Skeletal muscle cell (primary cell): Measurements from ENCODE around the gene CCDC142.

Experiments used
- DNase-seq: peaks from one replicate; pipeline ENCODE4 v3.0.0-alpha.2; 2010; ENCODE audit warnings: low read depth
- H3K4me3 ChIP-seq: 2 replicates; pipeline ENCODE4 v1.5.1; 2011; ENCODE audit warnings: low read depth, mild to moderate bottlenecking, control low read depth, low read length, moderate library complexity

Gene CCDC142

DNA sequence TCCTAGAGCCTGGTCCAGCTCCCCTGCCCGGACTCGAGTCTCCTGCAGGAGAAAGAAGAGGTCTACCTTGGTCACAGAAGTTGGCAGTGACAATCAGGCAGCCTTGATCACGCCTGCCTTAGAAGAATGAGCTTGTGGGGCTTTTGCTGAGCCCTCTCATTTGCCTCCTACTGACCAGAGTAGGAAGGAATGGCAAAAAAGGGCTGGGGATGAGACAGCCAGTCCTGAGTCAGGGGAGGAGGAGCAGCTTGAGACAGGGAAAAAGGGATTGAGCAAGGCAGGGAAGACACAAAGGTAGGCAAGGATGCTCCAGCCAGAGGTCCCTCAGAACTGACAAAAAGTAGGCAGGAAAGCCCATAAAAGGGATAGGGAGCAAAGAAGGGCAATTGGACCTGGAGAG, 55.2 kb downstream of the CCDC142 start:
- H3K4me3 ChIP-seq, result no peak overlapping the region
- DNase-seq, result no peak

DNA sequence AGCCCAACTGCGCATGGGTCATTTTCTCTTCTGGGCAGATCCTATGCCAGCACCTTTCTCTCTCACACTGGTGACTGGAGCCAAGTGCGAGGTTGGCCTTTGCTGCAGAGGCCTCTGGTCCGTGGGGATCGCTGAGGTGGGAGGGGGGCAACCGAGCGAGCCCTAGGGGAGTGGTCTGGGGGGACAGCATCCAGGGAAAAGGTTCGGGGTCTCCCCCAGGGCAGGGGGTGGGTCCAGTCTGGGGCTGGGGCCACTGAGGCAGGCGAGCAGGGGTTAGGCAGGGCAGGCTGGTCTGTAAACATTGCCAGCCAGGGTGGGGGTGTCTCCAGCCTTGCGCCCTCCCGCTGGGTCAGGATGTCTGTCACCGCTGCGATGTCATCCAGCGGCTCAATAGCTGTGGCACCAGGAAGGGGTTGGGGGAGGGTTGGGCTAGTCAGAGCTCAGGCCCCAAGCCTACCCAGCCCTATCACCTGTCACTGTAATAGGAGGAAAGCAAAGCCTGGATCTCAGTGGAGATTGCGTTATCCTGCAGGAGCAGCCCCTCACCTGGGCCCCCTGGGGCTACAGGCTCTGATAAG, 56.5 kb downstream of the CCDC142 start:
- H3K4me3 ChIP-seq, result no peak overlapping the region
- DNase-seq, result no peak

- H3K4me3 ChIP-seq, result no peak overlapping the region
- no peak for DNase-seq
These were observed 57.3 kb downstream of the CCDC142 start for GRCh38 chr2:74425523-74425922.

GRCh38 chr2:74424995-74425406, 57.8 kb downstream of the CCDC142 start:
- no peak for DNase-seq
- H3K4me3 ChIP-seq, result no peak overlapping the region

GRCh38 chr2:74424139-74424992, 58.4 kb downstream of the CCDC142 start:
- no peak overlapping the region for H3K4me3 ChIP-seq
- DNase-seq, result no peak
